Endothelial cell (in vitro differentiated cells): ENCODE data around the gene PLPPR1. TPM values are rescaled to one million over a fixed set of nuclear protein-coding genes. Genes with fewer than 3 reads are reported as not detected.

ENCODE experiments used
- DNase-seq: peaks from one replicate; pipeline ENCODE4 v3.0.0; 2021; ENCODE audit warnings: low spot score
- H3K27ac Mint-ChIP-seq: one replicate; pipeline ENCODE4 v1.8.0; 2021; ENCODE audit warnings: mixed read lengths, inconsistent platforms; ENCODE audit not compliant: unreplicated experiment
- H3K27me3 Mint-ChIP-seq: one replicate; pipeline ENCODE4 v1.8.0; 2021; ENCODE audit warnings: mild to moderate bottlenecking, moderate library complexity, mixed read lengths, inconsistent platforms; ENCODE audit not compliant: unreplicated experiment
- H3K36me3 Mint-ChIP-seq: one replicate; pipeline ENCODE4 v1.8.0; 2021; ENCODE audit warnings: mild to moderate bottlenecking, low read depth, mixed read lengths, inconsistent platforms; ENCODE audit not compliant: unreplicated experiment
- H3K4me1 Mint-ChIP-seq: one replicate; pipeline ENCODE4 v1.8.0; 2021; ENCODE audit warnings: mild to moderate bottlenecking, mixed read lengths, inconsistent platforms; ENCODE audit not compliant: unreplicated experiment
- H3K4me3 Mint-ChIP-seq: one replicate; pipeline ENCODE4 v1.8.0; 2021; ENCODE audit warnings: mild to moderate bottlenecking, mixed read lengths, inconsistent platforms; ENCODE audit not compliant: unreplicated experiment
- H3K9me3 Mint-ChIP-seq: one replicate; pipeline ENCODE4 v1.8.0; 2021; ENCODE audit warnings: mixed read lengths, inconsistent platforms; ENCODE audit not compliant: unreplicated experiment
- total RNA-seq: library from RNA; stranded (reverse); fragmentation: NEBNext Ultra II Directional; extraction: Animal tissue kit (Norgen Biotek cat#: 25700); gene quantifications from one replicate; pipeline ENCODE4 v1.2.1, GENCODE V29; 2021; ENCODE audit not compliant: unreplicated experiment
- TF ChIP-seq, protein P1 (sequence below): fragments of 200-600 bp; sonication (generic); IDR thresholded peaks from one replicate; pipeline ENCODE4 v1.5.0; 2021; ENCODE audit warnings: antibody characterized with exemption; ENCODE audit not compliant: unreplicated experiment

Gene PLPPR1
- total RNA-seq, 1 donor from 2014 or later, result 0.15 TPM

DNA sequence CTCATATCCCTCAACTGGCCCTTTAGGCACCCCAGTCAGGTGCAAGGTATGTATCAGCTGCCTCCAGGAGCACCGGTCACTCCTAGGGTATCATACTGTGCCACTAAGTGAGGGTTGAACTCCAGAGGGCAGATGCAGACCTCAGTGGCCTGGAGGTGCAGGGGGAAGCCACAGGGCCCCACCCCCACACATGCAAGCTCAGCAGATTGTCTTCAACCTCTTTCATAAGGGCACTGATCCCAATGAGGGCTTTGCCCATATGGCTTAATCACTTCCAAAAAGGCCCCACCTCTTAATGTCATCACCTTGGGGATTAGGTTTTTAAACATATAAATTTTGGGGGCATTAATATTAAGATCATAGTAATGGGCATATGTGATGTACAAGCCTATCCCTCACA is 328.1 kb downstream of the PLPPR1 start:
- H3K9me3 Mint-ChIP-seq, result no peaks in the 10 kb centered on the region
- no peak overlapping the region for H3K4me3 Mint-ChIP-seq
- no peak overlapping the region for H3K27ac Mint-ChIP-seq

DNA sequence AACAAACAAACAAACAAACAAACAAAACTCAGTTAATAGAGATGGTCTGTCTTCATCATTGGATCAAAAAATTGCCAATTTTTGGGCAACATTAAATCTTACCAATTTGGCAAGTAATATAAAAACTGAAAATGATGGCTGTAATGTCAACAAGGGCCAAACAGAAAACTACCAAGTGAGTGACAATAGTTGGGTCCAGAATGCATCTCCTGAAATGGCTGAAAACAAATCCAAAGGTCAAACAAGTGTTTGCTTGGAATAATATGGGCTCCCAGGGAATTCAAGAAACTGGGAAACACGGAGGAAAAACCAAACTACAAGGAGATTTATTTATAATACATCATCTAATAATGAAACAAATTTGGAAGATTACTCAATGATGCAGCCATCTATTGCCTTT is 331.2 kb downstream of the PLPPR1 start:
- Mint-ChIP-seq H3K4me3 (no peak overlapping the region), H3K36me3 (no peaks in the 10 kb centered on the region), H3K4me1 (no peaks in the 10 kb centered on the region), H3K9me3 (no peaks in the 10 kb centered on the region), H3K27me3 (no peaks in the 10 kb centered on the region), H3K27ac (no peak overlapping the region)
- TF ChIP-seq, protein P1, sequence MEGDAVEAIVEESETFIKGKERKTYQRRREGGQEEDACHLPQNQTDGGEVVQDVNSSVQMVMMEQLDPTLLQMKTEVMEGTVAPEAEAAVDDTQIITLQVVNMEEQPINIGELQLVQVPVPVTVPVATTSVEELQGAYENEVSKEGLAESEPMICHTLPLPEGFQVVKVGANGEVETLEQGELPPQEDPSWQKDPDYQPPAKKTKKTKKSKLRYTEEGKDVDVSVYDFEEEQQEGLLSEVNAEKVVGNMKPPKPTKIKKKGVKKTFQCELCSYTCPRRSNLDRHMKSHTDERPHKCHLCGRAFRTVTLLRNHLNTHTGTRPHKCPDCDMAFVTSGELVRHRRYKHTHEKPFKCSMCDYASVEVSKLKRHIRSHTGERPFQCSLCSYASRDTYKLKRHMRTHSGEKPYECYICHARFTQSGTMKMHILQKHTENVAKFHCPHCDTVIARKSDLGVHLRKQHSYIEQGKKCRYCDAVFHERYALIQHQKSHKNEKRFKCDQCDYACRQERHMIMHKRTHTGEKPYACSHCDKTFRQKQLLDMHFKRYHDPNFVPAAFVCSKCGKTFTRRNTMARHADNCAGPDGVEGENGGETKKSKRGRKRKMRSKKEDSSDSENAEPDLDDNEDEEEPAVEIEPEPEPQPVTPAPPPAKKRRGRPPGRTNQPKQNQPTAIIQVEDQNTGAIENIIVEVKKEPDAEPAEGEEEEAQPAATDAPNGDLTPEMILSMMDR, result no peak
- DNase-seq, result no peak

More for the DNA sequence above, 328.1 kb downstream of the PLPPR1 start:
- Mint-ChIP-seq H3K4me1 (peaks cover 6% of the 10 kb centered on the region), H3K36me3 (no peaks in the 10 kb centered on the region), H3K27me3 (no peaks in the 10 kb centered on the region)
- TF ChIP-seq, protein P1, result no peak
- no peak for DNase-seq

DNA sequence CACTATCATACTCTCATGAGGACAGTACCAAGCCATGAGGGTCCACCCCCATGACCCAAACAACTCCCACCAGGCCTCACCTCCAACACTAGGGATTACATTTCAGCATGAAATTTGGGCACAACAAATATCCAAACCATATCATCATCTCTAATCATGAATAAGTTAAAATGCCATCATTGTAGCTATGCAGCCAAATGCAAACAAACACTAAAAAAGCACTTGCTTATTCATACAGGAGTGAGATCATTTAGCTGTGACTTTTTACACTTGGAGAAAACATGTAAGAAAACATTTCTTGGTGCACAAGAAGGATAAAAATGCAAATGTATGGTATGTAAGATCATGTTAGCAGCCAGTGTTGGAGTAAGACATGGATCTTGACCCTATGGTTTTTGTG is 332.1 kb downstream of the PLPPR1 start:
- H3K27ac Mint-ChIP-seq, result no peak overlapping the region
- H3K4me3 Mint-ChIP-seq, result no peak overlapping the region
- no peak for DNase-seq
- H3K36me3 Mint-ChIP-seq, result no peaks in the 10 kb centered on the region
- no peaks in the 10 kb centered on the region for H3K9me3 Mint-ChIP-seq
- H3K4me1 Mint-ChIP-seq, result no peaks in the 10 kb centered on the region
- TF ChIP-seq, protein P1, result no peak
- no peaks in the 10 kb centered on the region for H3K27me3 Mint-ChIP-seq

DNA sequence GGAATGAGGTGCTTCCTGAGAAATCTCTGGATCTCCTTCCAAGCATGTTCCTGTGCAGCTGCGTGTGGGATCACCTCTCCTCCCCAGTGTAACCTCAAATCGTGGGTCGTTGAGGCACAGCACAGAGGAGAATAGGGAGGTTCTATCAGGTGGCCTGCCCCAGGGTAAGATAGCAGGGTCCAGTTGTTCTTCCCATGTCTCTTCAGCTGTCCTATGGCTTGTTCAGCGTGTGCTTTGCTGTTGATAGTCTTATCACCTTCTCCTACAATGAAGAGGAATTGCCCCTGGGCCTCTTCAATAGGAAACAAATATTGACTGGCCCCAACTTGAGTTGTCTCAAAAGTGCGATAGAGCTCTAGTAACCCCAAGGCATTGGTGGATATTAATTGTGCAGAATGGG is 333.9 kb downstream of the PLPPR1 start:
- H3K4me1 Mint-ChIP-seq, result no peaks in the 10 kb centered on the region
- TF ChIP-seq, protein P1, result no peak
- H3K9me3 Mint-ChIP-seq, result no peaks in the 10 kb centered on the region
- DNase-seq, result no peak
- H3K36me3 Mint-ChIP-seq, result no peaks in the 10 kb centered on the region
- no peaks in the 10 kb centered on the region for H3K27me3 Mint-ChIP-seq
- H3K4me3 Mint-ChIP-seq, result no peak overlapping the region
- no peak overlapping the region for H3K27ac Mint-ChIP-seq

DNA sequence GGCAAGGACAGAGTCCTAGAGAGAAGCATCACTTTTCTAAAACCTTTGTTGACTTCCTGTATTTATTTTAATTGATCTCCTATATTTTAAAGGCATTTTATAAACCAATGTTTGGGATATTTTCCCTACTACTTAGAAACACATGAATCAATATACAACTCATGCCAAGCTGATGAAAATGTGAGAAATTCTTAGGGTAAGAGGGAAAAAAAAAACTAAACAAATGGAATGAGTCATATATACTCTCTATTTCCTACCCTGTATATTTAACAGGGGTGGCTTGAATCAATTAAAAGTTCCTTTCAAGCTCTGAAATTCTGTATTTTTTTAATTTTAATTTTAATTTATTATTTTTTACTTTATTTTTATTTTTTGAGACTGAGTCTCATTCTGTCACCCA is 336.7 kb downstream of the PLPPR1 start:
- Mint-ChIP-seq H3K27me3 (no peaks in the 10 kb centered on the region), H3K4me3 (no peak overlapping the region), H3K9me3 (no peaks in the 10 kb centered on the region), H3K27ac (no peak overlapping the region), H3K4me1 (no peaks in the 10 kb centered on the region), H3K36me3 (no peaks in the 10 kb centered on the region)
- no peak for DNase-seq
- TF ChIP-seq, protein P1, result no peak
